ENCODE results near the gene MTHFSD.

The MTHFSD gene

GRCh38 chr16:86584071-86584685 lies 29.1 kb upstream of the MTHFSD start:
- no peak for DNase-seq (ENCODE audit: low read depth in 1 of 2, low spot score in 1 of 2)

GRCh38 chr16:86581458-86581857 lies 26.4 kb upstream of the MTHFSD start:
- DNase-seq (ENCODE audit: low read depth in 1 of 2, low spot score in 1 of 2), result no peak

- DNase-seq (ENCODE audit: low read depth in 1 of 2, low spot score in 1 of 2), result no peak
Measured at GRCh38 chr16:86580791-86581170, 25.7 kb upstream of the MTHFSD start.

GRCh38 chr16:86580063-86580790 lies 25.2 kb upstream of the MTHFSD start:
- no peak for DNase-seq (ENCODE audit: low read depth in 1 of 2, low spot score in 1 of 2)

GRCh38 chr16:86579268-86580062 lies 24.4 kb upstream of the MTHFSD start:
- DNase-seq (ENCODE audit: low read depth in 1 of 2, low spot score in 1 of 2), result no peak

GRCh38 chr16:86578611-86579267 lies 23.7 kb upstream of the MTHFSD start:
- DNase-seq (ENCODE audit: low read depth in 1 of 2, low spot score in 1 of 2), result no peak

GRCh38 chr16:86578061-86578599 lies 23.1 kb upstream of the MTHFSD start, which contains the start of gene FOXL1:
Gene FOXL1 (plus strand): TSS chr16:86578549. CDS start chr16:86578724, 175 bp downstream.
- DNase-seq (ENCODE audit: low read depth in 1 of 2, low spot score in 1 of 2), result no peak

- no peak for DNase-seq (ENCODE audit: low read depth in 1 of 2, low spot score in 1 of 2)
Measured at GRCh38 chr16:86577314-86577971, 22.4 kb upstream of the MTHFSD start.

GRCh38 chr16:86576591-86577313 lies 21.7 kb upstream of the MTHFSD start:
- no peak for DNase-seq (ENCODE audit: low read depth in 1 of 2, low spot score in 1 of 2)

- no peak for DNase-seq (ENCODE audit: low read depth in 1 of 2, low spot score in 1 of 2)
Measured at GRCh38 chr16:86575754-86576557, 20.9 kb upstream of the MTHFSD start.

- no peak for DNase-seq (ENCODE audit: low read depth in 1 of 2, low spot score in 1 of 2)
Measured at GRCh38 chr16:86575095-86575685, 20.2 kb upstream of the MTHFSD start.

- no peak for DNase-seq (ENCODE audit: low read depth in 1 of 2, low spot score in 1 of 2)
Measured at GRCh38 chr16:86574646-86575045, 19.6 kb upstream of the MTHFSD start.

- no peak for DNase-seq (ENCODE audit: low read depth in 1 of 2, low spot score in 1 of 2)
Measured at GRCh38 chr16:86573646-86574508, 18.8 kb upstream of the MTHFSD start.

GRCh38 chr16:86573215-86573614 lies 18.2 kb upstream of the MTHFSD start:
- DNase-seq (ENCODE audit: low read depth in 1 of 2, low spot score in 1 of 2), result no peak

GRCh38 chr16:86572606-86573005 lies 17.6 kb upstream of the MTHFSD start:
- no peak for DNase-seq (ENCODE audit: low read depth in 1 of 2, low spot score in 1 of 2)

GRCh38 chr16:86572041-86572521 lies 17.0 kb upstream of the MTHFSD start:
- no peak for DNase-seq (ENCODE audit: low read depth in 1 of 2, low spot score in 1 of 2)

GRCh38 chr16:86571530-86571915 lies 16.5 kb upstream of the MTHFSD start:
- no peak for DNase-seq (ENCODE audit: low read depth in 1 of 2, low spot score in 1 of 2)

Data from stimulated activated CD4-positive, alpha-beta T cell treated with anti-CD3 and anti-CD28 coated beads, Interleukin-15, amount 100 ng/mL, for 1 hour (primary cell).